Panc1 (cell line): Measurements from ENCODE around the gene DVL1. TPM values are rescaled to one million over a fixed set of nuclear protein-coding genes. Genes with fewer than 3 reads are reported as not detected.

Experiments
- ATAC-seq: fragments of 200-7000 bp; cut with Tn5 transposase; 2 replicates; pipeline ENCODE4 v1.9.1; 2020; ENCODE audit warnings: mild to moderate bottlenecking, moderate library complexity
- BruUV-seq: library from RNA; stranded (reverse); fragments of 400-500 nt; replicated peaks from 2 replicates; lab custom pipeline; 2021; lab: Mats Ljungman, UMichigan
- CTCF ChIA-PET: fragments of 300-600 bp; sonication (Branson Sonifier 250); formaldehyde crosslinking; loops from one replicate; lab custom pipeline; 2022; ENCODE audit warnings: antibody characterized with exemption; lab: Charles Lee
- POLR2A ChIA-PET: fragments of 300-600 bp; sonication (Branson Sonifier 250); formaldehyde crosslinking; loops from one replicate; lab custom pipeline; 2022; ENCODE audit warnings: antibody characterized with exemption; lab: Charles Lee
- DNase-seq: peaks from one replicate; pipeline ENCODE4 v3.0.0-alpha.2; 2010; ENCODE audit warnings: low read depth, low spot score
- H3K27ac ChIP-seq: 2 replicates; pipeline ENCODE4 v1.5.1; 2011; ENCODE audit warnings: mild to moderate bottlenecking, low read length, inconsistent platforms
- H3K27me3 ChIP-seq: fragments of 200-500 bp; sonication (Bioruptor generic); 2 replicates; pipeline ENCODE4 v1.6.0; 2014; ENCODE audit warnings: low read length, inconsistent platforms; ENCODE audit not compliant: control insufficient read depth, insufficient read depth
- H3K36me3 ChIP-seq: fragments of 200-500 bp; sonication (Bioruptor generic); 2 replicates; pipeline ENCODE4 v1.5.1; 2014; ENCODE audit warnings: inconsistent platforms, mild to moderate bottlenecking, low read length, moderate library complexity; ENCODE audit not compliant: control insufficient read depth, insufficient read depth
- H3K4me1 ChIP-seq: 2 replicates; pipeline ENCODE4 v1.5.1; 2011; ENCODE audit warnings: inconsistent platforms, mild to moderate bottlenecking, low read length, moderate library complexity; ENCODE audit not compliant: control insufficient read depth, insufficient read depth
- H3K4me3 ChIP-seq, 2 experiments: 2 replicates each; pipeline ENCODE4 v1.5.1; 2011 to 2012; ENCODE audit warnings: low read depth in 2 of 2, low read length in 2 of 2, mild to moderate bottlenecking in 2 of 2, inconsistent platforms in 1 of 2, moderate library complexity in 1 of 2
- H3K9me3 ChIP-seq: fragments of 200-500 bp; sonication (Bioruptor generic); 2 replicates; pipeline ENCODE4 v1.5.1; 2014; ENCODE audit warnings: low read depth, mild to moderate bottlenecking, inconsistent platforms, low read length, moderate library complexity; ENCODE audit not compliant: control insufficient read depth, insufficient read depth
- CTCF ChIP-seq: fragments of 450-650 bp; IDR thresholded peaks from 2 replicates; pipeline ENCODE4 v1.5.1; 2017; ENCODE audit warnings: mild to moderate bottlenecking
- POLR2AphosphoS5 ChIP-seq: IDR thresholded peaks from 2 replicates; pipeline ENCODE4 v1.6.1; 2012; ENCODE audit warnings: mild to moderate bottlenecking, low read depth, low read length, moderate library complexity
- REST ChIP-seq, 2 experiments: IDR thresholded peaks; 2 replicates each; pipeline ENCODE4 v1.6.1; 2011 to 2012; ENCODE audit warnings: low read depth in 2 of 2, control low read depth in 1 of 2, low read length in 1 of 2, mild to moderate bottlenecking in 1 of 2, moderate library complexity in 1 of 2; ENCODE audit not compliant: insufficient read depth in 1 of 2
- SIN3A ChIP-seq: IDR thresholded peaks from 2 replicates; pipeline ENCODE4 v1.6.1; 2012; ENCODE audit warnings: low read depth, mild to moderate bottlenecking, low read length, moderate library complexity, borderline replicate concordance; ENCODE audit not compliant: insufficient read depth
- TCF7L2 ChIP-seq: IDR thresholded peaks from 2 replicates; pipeline ENCODE4 v1.6.1; 2011; ENCODE audit warnings: mild to moderate bottlenecking, low read depth, low read length, inconsistent platforms
- in situ Hi-C: cut with HindIII; loops from 2 replicates; pipeline ENCODE4 v1.10.0; 2016; ENCODE audit warnings: low sequenced_read_pairs, low pct_unique_long_range_greater_than_20kb
- intact Hi-C: fragments of 100-400 bp; cut with micrococcal nuclease; formaldehyde crosslinking; loops from one replicate; pipeline ENCODE4 v1.10.0; 2022; ENCODE audit not compliant: unreplicated experiment
- total RNA-seq: library from RNA; stranded (reverse); gene quantifications from one replicate; pipeline ENCODE4 v1.2.1, GENCODE V29; 2021; ENCODE audit not compliant: unreplicated experiment

The DVL1 gene
- total RNA-seq, 1 experiment from 2014 or later, result 144 TPM

- no peaks in the 10 kb centered on the region for H3K9me3 ChIP-seq
- H3K36me3 ChIP-seq, result no peaks in the 10 kb centered on the region
- peaks cover 5% of the 10 kb centered on the region for H3K4me1 ChIP-seq
- H3K27me3 ChIP-seq, result no peaks in the 10 kb centered on the region
- no peak for DNase-seq
- intact Hi-C loops (no loop called here), in situ Hi-C loops (no loop called here)
- no TSS peak for BruUV-seq
- no peak overlapping the region for H3K27ac ChIP-seq
- H3K4me3 ChIP-seq, result no peak overlapping the region
- POLR2A ChIA-PET, result no interaction called here
- CTCF ChIA-PET, result no interaction called here
- no peak for ATAC-seq
- TF ChIP-seq SIN3A (no peak), CTCF (no peak), REST (IDR thresholded peaks at IDR 0.05; ENCODE audit: insufficient read depth in 1 of 2, low read depth in 2 of 2, low read length in 1 of 2) (peak; percentile 92 to 93), TCF7L2 (no peak), POLR2AphosphoS5 (no peak)
Measured at GRCh38 chr1:1298861-1299685, 50.1 kb downstream of the DVL1 start.

GRCh38 chr1:1297802-1298424 is 51.3 kb downstream of the DVL1 start:
- ATAC-seq, result no peak
- no peaks in the 10 kb centered on the region for H3K36me3 ChIP-seq
- no peaks in the 10 kb centered on the region for H3K27me3 ChIP-seq
- POLR2A ChIA-PET, result interaction anchor here (0.8 kb wide), 1 partner anchor 137 kb away, joined by 5 read pairs; no protein-coding TSS in a partner anchor
- no peak for DNase-seq
- no TSS peak for BruUV-seq
- no peaks in the 10 kb centered on the region for H3K4me1 ChIP-seq
- in situ Hi-C loops, result no loop called here
- H3K4me3 ChIP-seq, result no peak overlapping the region
- CTCF ChIA-PET, result no interaction called here
- no peaks in the 10 kb centered on the region for H3K9me3 ChIP-seq
- TF ChIP-seq POLR2AphosphoS5 (no peak), SIN3A (no peak), REST (IDR thresholded peaks at IDR 0.05; ENCODE audit: insufficient read depth in 1 of 2, low read depth in 2 of 2, low read length in 1 of 2) (no peak), CTCF (no peak), TCF7L2 (no peak)
- intact Hi-C loops, result no loop called here
- no peak overlapping the region for H3K27ac ChIP-seq
